Common myeloid progenitor, CD34-positive (primary cell): ENCODE data around the gene PAM.
"Not testable (repeated sequence)": the region's sequence is repeated elsewhere in the genome, so short reads cannot be mapped to it uniquely, and the experiment has no call there.

Experiments used
- CTCF ChIA-PET: fragments of 350-600 bp; sonication (Branson Sonifier 250); formaldehyde crosslinking; loops from one replicate; lab custom pipeline; 2021; ENCODE audit warnings: antibody characterized with exemption; lab: Charles Lee
- POLR2A ChIA-PET: fragments of 350-600 bp; sonication (Branson Sonifier 250); formaldehyde crosslinking; loops from one replicate; lab custom pipeline; 2021; ENCODE audit warnings: antibody characterized with exemption; lab: Charles Lee
- DNase-seq, 3 donors: peaks; one replicate each; pipeline versions ENCODE4 v3.0.0 to v3.0.0-alpha.2; 2013
- H3K27ac ChIP-seq, 2 experiments: 1 replicate in 1 of 2; 2 replicates in 1 of 2; pipeline ENCODE4 v1.7.0; 2013; ENCODE audit warnings: inconsistent platforms in 2 of 2, low read length in 2 of 2, mild to moderate bottlenecking in 2 of 2, low read depth in 1 of 2, moderate library complexity in 1 of 2; ENCODE audit not compliant: severe bottlenecking in 2 of 2, insufficient read depth in 1 of 2, poor library complexity in 1 of 2
- H3K27me3 ChIP-seq, 5 experiments: replicated peaks in 2 of 5; 1 replicate in 3 of 5; 2 replicates in 2 of 5; pipeline versions ENCODE4 v1.6.1 to v1.7.0; 2013; ENCODE audit warnings: low read length in 4 of 5, mild to moderate bottlenecking in 2 of 5, moderate library complexity in 2 of 5, inconsistent platforms in 1 of 5; ENCODE audit not compliant: insufficient read depth in 5 of 5, control insufficient read depth in 4 of 5
- H3K36me3 ChIP-seq, 4 experiments: 1 replicate in 2 of 4; 2 replicates in 2 of 4; pipeline versions ENCODE4 v1.6.1 to v1.7.0; 2013; ENCODE audit warnings: low read length in 3 of 4, control low read depth in 1 of 4, mild to moderate bottlenecking in 1 of 4; ENCODE audit not compliant: control insufficient read depth in 4 of 4, insufficient read depth in 4 of 4
- H3K4me1 ChIP-seq, 4 experiments: 1 replicate in 3 of 4; 2 replicates in 1 of 4; pipeline versions ENCODE4 v1.6.1 to v1.7.1; 2013; ENCODE audit warnings: low read length in 3 of 4, mild to moderate bottlenecking in 3 of 4, control low read depth in 1 of 4, inconsistent platforms in 1 of 4, moderate library complexity in 1 of 4; ENCODE audit not compliant: control insufficient read depth in 4 of 4, insufficient read depth in 4 of 4; ENCODE audit errors: control extremely low read depth in 1 of 4
- H3K4me3 ChIP-seq, 7 experiments: 1 replicate in 4 of 7; 2 replicates in 3 of 7; pipeline versions ENCODE4 v1.5.1 to v1.7.0; 2013; ENCODE audit warnings: mild to moderate bottlenecking in 7 of 7, low read length in 6 of 7, moderate library complexity in 6 of 7, inconsistent platforms in 2 of 7, low read depth in 2 of 7, control low read depth in 1 of 7; ENCODE audit not compliant: insufficient read depth in 4 of 7, control insufficient read depth in 1 of 7; ENCODE audit errors: extremely low read depth in 1 of 7
- H3K9me3 ChIP-seq, 5 experiments: 1 replicate in 4 of 5; 2 replicates in 1 of 5; pipeline versions ENCODE4 v1.6.1 to v1.7.1; 2013; ENCODE audit warnings: low read length in 4 of 5, mild to moderate bottlenecking in 2 of 5, inconsistent platforms in 1 of 5, low read depth in 1 of 5, moderate library complexity in 1 of 5; ENCODE audit not compliant: control insufficient read depth in 4 of 5, insufficient read depth in 2 of 5; ENCODE audit errors: control extremely low read depth in 1 of 5
- WGBS: methylation state at CpG from one replicate; pipeline ENCODE4 v1.1.5; 2013; ENCODE audit not compliant: insufficient coverage; 5-methylcytosine and 5-hydroxymethylcytosine counted together

Gene PAM

DNA sequence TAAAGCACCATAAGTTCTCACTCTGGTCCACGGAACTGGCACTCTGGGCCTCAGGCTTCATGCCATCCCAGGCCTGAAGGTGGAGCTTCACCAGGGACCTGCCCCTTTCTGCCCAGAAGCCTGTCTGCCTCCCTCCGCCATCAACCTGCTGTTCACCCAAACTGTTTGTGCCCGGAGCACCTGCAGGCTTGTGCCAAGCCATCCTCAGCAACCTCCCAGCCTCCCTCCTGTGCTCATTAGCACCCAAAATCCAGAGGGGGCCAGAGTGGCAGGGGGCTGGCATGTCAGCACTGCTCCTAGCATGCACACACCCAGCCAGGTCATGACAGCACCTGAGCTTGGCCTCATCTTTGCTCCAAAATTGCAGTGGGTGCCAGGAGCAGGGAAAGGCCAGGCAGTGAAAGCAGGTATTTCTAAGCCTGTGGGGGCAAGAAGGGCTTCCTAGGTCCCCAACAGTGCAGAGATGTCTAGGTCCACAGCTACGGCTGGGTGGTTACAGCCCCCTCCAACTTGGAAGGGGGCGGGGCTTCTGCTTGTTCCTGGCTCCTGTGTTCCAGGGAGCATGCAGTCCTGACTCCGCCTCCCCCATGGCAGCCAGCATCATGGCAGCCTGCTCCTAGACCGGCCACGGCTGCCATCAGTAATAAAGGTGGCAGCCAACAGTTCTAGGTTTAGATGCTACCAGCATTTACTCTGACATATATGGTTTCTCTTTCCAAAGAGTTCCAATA is 279.7 kb downstream of the PAM start:
- Histone ChIP-seq H3K27me3 (no peaks in the 10 kb centered on the region), H3K4me3 (no peak overlapping the region), H3K27ac (no peak overlapping the region), H3K36me3 (peaks cover 0 to 5% (median 2%) of the 10 kb centered on the region in 4 experiments), H3K9me3 (peaks cover 0 to 6% (median 1%) of the 10 kb centered on the region in 5 experiments), H3K4me1 (no peaks in the 10 kb centered on the region)
- WGBS, result 98% methylated on average over 8 of the region's 8 CpGs
- ChIA-PET CTCF (interaction anchor here (1.0 to 1.8 kb wide), 4 partner anchors 10 to 443 kb away, joined by 3 to 5 read pairs (median 4); no protein-coding TSS in a partner anchor), POLR2A (no interaction called here)
- no peak for DNase-seq

DNA sequence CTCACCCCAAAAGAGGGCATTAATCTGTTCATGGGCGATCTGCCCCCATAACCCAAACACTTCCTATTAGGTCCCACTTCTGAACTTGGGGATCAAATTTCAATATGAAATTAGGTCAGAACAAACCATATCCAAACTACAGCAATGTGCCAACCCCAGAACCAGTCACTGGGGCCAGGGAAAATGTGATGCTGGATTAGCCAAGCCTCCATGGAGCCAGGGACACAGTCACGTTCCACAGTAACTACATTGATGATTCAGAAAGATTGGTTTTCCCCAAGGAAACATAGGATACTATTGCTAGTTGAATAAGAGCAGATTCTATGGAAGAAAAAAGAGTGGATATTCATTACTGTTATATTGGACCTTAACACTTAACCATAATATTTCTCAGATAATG is 280.6 kb downstream of the PAM start:
- Histone ChIP-seq H3K27ac (no peak overlapping the region), H3K4me3 (no peak overlapping the region), H3K9me3 (peaks cover 0 to 6% (median 1%) of the 10 kb centered on the region in 5 experiments), H3K4me1 (no peaks in the 10 kb centered on the region), H3K36me3 (peaks cover 0 to 5% (median 0%) of the 10 kb centered on the region in 4 experiments), H3K27me3 (no peaks in the 10 kb centered on the region)
- CTCF ChIA-PET, result interaction anchor here (1.4 to 1.5 kb wide), 2 partner anchors 10 to 452 kb away, joined by 4 to 7 read pairs; no protein-coding TSS in a partner anchor
- POLR2A ChIA-PET, result no interaction called here
- no peak for DNase-seq
- 90% methylated on average over 1 of the region's 2 CpGs for WGBS

DNA sequence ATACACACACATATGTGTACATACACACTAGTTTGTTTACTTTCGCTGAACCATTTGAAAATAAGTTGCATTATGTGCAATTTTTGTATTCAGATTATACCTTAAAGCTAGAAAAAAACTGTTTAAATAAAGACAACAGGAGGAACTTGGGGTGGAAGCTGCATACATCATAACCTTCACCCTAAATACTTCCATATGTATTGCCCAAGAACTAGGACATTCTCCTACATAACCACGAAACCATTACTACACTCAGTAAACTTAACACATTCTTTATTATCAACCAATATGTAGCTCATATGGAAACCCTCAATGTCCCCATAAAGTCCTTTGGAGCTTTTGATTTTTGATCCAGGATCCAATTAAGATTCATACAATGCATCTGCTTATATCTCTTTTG is 281.5 kb downstream of the PAM start:
- peaks cover 0 to 6% (median 1%) of the 10 kb centered on the region in 5 experiments for H3K9me3 ChIP-seq
- peaks cover 0 to 5% (median 0%) of the 10 kb centered on the region in 4 experiments for H3K36me3 ChIP-seq
- CTCF ChIA-PET, result interaction anchor here (0.7 to 1.5 kb wide), 7 partner anchors 9 to 501 kb away, joined by 3 to 7 read pairs (median 4); no protein-coding TSS in a partner anchor
- H3K27ac ChIP-seq, result no peak overlapping the region
- POLR2A ChIA-PET, result no interaction called here
- no peaks in the 10 kb centered on the region for H3K27me3 ChIP-seq
- 88% methylated on average over 1 of the region's 2 CpGs for WGBS
- DNase-seq, result no peak
- H3K4me1 ChIP-seq, result no peaks in the 10 kb centered on the region
- no peak overlapping the region for H3K4me3 ChIP-seq

DNA sequence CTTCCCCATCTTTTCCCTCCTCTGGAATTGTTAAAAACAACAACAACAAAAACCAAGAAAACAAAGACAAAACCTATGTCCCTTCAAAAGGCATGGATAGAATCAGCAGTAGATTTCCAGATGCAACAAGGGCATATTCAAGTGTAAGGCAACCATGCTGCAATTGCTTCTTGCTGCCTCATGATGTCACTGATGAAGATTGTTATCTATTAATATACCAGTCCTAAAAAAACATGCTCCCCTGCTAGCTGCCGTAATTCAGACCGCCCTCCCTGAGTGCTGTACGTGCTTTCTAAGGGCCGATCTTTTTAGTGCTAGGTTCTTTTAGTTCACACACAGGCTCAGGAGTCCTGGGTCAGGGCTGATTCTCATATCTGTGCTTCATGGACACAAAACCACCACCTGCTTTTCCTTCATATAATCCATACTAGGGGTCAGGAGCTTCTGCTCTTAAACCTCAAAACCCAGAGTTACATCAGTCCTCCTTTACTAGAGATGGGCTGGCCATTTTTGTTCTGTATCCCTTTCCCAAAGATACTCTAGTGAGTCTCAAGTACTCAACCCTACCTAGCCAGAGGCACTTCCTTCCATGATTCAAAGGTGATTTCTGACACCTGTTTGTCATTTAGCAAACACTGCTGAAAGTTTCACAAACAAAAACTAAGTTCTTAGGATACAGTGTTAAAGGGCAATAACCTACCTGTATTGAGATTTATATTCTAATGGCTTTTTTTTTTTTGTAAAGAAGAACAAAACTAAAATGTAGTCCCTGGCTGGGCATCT is 282.8 kb downstream of the PAM start:
- H3K4me3 ChIP-seq, result no peak overlapping the region
- H3K36me3 ChIP-seq, result no peaks in the 10 kb centered on the region
- no peak overlapping the region for H3K27ac ChIP-seq
- H3K27me3 ChIP-seq, result no peaks in the 10 kb centered on the region
- WGBS, result 100% methylated on average over 4 of the region's 4 CpGs
- peaks cover 0 to 6% (median 1%) of the 10 kb centered on the region in 5 experiments for H3K9me3 ChIP-seq
- ChIA-PET POLR2A (no interaction called here), CTCF (no interaction called here)
- DNase-seq, result peak in 1 of 3 donors; percentile 13
- H3K4me1 ChIP-seq, result no peaks in the 10 kb centered on the region

DNA sequence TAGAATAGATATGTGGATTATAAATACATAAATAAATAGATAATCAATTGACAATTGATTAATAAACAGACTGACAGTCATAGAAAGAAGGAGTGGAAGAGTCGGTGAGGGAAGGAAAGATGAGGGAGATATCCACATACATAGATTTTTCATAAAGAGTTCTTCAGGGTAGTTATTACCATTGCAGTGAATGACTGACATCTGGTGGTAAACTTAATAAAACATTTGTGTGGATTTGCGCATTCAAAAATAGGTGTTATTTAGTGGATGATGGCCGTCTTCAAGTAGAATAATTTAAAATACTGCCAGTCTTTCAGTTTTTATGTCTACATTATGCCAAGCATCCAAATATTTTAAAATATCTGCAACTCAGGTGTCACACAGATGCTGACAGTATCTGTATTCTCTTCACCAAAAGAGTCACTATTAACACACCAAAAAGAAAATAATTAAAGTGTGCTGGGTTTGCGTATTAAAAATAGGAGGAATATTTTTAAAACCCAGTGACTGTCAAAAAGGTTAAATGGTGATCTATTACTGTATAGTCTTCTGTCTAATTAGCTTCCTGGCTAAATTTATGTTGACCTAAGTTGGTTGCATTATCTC is 286.1 kb downstream of the PAM start:
- Histone ChIP-seq H3K36me3 (no peaks in the 10 kb centered on the region), H3K9me3 (no peaks in the 10 kb centered on the region), H3K27ac (no peak overlapping the region), H3K27me3 (no peaks in the 10 kb centered on the region), H3K4me1 (no peaks in the 10 kb centered on the region), H3K4me3 (no peak overlapping the region)
- no CpG with 5 or more reads among the region's 4 CpGs for WGBS
- POLR2A ChIA-PET, result no interaction called here
- peak; percentile 59 to 78 (median 76) for DNase-seq
- CTCF ChIA-PET, result interaction anchor here (0.7 to 3.7 kb wide), 8 partner anchors 15 to 504 kb away, joined by 3 to 20 read pairs (median 3); no protein-coding TSS in a partner anchor

DNA sequence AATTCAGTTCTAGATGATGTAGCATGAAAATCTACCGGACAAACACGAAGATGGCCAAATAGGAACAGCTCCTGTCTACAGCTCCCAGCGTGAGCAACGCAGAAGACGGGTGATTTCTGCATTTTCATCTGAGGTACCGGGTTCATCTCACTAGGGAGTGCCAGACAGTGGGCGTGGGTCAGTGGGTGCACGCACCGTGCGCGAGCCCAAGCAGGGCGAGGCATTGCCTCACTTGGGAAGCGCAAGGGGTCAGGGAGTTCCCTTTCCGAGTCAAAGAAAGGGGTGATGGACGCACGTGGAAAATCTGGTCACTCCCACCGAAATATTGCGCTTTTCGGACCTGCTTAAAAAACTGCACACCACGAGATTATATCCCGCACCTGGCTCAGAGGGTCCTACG is 291.6 kb downstream of the PAM start:
- CTCF ChIA-PET, result interaction anchor here (2.0 kb wide), 1 partner anchor 463 kb away, joined by 7 read pairs; no protein-coding TSS in a partner anchor
- H3K9me3 ChIP-seq, DNase-seq, H3K27me3 ChIP-seq, H3K4me1 ChIP-seq, H3K27ac ChIP-seq, H3K36me3 ChIP-seq, H3K4me3 ChIP-seq, POLR2A ChIA-PET: not testable (repeated sequence)
- WGBS, result 98% methylated on average over 22 of the region's 22 CpGs
